Glutamatergic neuron (in vitro differentiated cells): ENCODE results near the gene AHCY. TPM values are rescaled to one million over a fixed set of nuclear protein-coding genes. Genes with fewer than 3 reads are reported as not detected.

ENCODE experiments used
- DNase-seq: peaks from one replicate; pipeline ENCODE4 v3.0.0; 2022
- H3K27ac Mint-ChIP-seq: one replicate; pipeline ENCODE4 v1.8.0; 2020; ENCODE audit warnings: mild to moderate bottlenecking, mixed read lengths, inconsistent platforms; ENCODE audit not compliant: unreplicated experiment
- H3K27me3 Mint-ChIP-seq: one replicate; pipeline ENCODE4 v1.8.0; 2020; ENCODE audit warnings: mild to moderate bottlenecking, moderate library complexity, mixed read lengths, inconsistent platforms; ENCODE audit not compliant: unreplicated experiment
- H3K36me3 Mint-ChIP-seq: one replicate; pipeline ENCODE4 v1.8.0; 2020; ENCODE audit warnings: mild to moderate bottlenecking, mixed read lengths, inconsistent platforms; ENCODE audit not compliant: unreplicated experiment
- H3K4me1 Mint-ChIP-seq: one replicate; pipeline ENCODE4 v1.8.0; 2020; ENCODE audit warnings: mild to moderate bottlenecking, low read depth, mixed read lengths, inconsistent platforms; ENCODE audit not compliant: unreplicated experiment
- H3K4me3 Mint-ChIP-seq: one replicate; pipeline ENCODE4 v1.8.0; 2020; ENCODE audit warnings: mild to moderate bottlenecking, mixed read lengths, inconsistent platforms; ENCODE audit not compliant: unreplicated experiment
- H3K9me3 Mint-ChIP-seq: one replicate; pipeline ENCODE4 v1.8.0; 2020; ENCODE audit warnings: mild to moderate bottlenecking, moderate library complexity, mixed read lengths, inconsistent platforms; ENCODE audit not compliant: unreplicated experiment
- total RNA-seq: library from RNA; stranded (reverse); fragmentation: NEBNext Ultra II Directional; extraction: Animal tissue kit (Norgen Biotek cat#: 25700); gene quantifications from one replicate; pipeline ENCODE4 v1.2.1, GENCODE V29; 2021; ENCODE audit not compliant: unreplicated experiment
- TF ChIP-seq, protein P1 (sequence below): fragments of 200-600 bp; sonication (generic); IDR thresholded peaks from one replicate; pipeline ENCODE4 v1.5.0; 2021; ENCODE audit not compliant: partially characterized antibody, unreplicated experiment

AHCY gene
- total RNA-seq, 1 donor from 2014 or later = 97.9 TPM

DNA sequence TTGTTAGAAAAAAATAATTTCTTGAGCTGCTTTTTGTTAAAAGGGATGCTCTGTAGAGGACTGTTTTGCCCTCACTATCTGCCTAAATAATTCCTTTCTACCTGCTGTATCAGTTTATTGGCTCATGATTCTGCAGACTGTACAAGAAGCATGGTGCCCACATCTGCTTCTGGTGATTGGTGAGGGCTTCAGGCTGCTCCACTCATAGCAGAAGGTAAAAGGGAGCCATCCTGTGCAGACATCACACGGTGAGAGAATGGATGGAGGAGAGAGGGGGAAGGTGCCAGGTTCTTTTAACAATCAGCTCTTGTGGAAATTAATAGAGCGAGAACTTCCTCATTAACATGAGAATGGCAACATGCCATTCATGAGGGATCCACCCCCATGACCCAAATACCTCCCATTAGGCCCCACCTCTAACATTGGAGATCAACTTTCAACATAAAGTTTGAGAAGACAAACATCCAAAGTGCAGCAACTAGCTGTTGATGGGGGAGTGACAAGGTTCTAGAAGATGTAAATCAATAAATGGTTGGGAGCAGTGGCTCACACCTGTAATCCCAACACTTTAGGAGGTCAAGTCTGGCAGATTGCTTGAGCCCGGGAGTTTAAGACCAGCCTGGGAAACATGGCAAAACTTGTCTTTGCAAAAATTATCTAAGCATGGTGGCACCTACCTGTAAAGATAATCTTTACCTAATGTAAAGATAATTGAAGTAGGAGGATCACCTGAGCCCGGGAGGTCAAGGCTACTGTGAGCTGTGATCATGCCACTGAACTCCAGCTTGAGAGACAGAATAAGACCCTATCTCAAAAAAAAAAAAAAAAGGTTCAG, 15.7 kb upstream of the AHCY start:
- Mint-ChIP-seq H3K27ac (no peak overlapping the region), H3K36me3 (peaks cover 7% of the 10 kb centered on the region), H3K27me3 (no peaks in the 10 kb centered on the region), H3K4me1 (no peaks in the 10 kb centered on the region), H3K9me3 (peaks cover 2% of the 10 kb centered on the region), H3K4me3 (no peak overlapping the region)
- DNase-seq = no peak
- TF ChIP-seq, protein P1, sequence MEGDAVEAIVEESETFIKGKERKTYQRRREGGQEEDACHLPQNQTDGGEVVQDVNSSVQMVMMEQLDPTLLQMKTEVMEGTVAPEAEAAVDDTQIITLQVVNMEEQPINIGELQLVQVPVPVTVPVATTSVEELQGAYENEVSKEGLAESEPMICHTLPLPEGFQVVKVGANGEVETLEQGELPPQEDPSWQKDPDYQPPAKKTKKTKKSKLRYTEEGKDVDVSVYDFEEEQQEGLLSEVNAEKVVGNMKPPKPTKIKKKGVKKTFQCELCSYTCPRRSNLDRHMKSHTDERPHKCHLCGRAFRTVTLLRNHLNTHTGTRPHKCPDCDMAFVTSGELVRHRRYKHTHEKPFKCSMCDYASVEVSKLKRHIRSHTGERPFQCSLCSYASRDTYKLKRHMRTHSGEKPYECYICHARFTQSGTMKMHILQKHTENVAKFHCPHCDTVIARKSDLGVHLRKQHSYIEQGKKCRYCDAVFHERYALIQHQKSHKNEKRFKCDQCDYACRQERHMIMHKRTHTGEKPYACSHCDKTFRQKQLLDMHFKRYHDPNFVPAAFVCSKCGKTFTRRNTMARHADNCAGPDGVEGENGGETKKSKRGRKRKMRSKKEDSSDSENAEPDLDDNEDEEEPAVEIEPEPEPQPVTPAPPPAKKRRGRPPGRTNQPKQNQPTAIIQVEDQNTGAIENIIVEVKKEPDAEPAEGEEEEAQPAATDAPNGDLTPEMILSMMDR = no peak

DNA sequence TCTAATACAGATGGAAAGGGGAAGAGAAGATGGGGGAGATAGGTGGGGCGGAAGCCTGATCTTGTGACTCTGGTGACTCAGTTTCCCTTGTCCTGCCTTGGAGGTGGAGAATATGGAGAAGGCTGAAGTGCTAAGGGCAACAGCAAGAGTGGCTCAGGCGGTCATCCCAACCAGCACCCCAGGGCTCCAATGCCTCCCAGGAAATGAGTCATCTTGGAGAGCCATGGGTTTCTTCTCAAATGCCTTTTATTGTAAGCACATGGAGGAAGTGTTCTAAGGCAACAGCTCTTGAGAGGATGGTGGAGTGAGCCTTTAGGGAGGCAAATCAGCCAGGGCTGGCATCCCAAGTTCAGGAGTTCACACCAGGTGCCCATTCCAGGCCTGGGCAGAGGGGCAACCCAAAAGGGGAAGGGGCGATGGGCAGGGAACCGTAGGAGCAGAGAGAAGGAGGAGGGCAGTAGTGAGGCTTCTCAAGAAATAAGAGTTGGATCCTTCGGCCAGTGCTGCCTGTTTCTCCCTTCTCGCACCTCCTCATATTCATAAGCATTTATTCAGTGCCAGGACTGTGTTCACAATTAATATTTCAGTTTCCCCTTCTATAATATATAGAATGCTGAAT, 13.2 kb upstream of the AHCY start:
- H3K9me3 Mint-ChIP-seq = peaks cover 4% of the 10 kb centered on the region
- H3K4me1 Mint-ChIP-seq = peaks cover 1% of the 10 kb centered on the region
- TF ChIP-seq, protein P1 = no peak
- H3K36me3 Mint-ChIP-seq = peaks cover 7% of the 10 kb centered on the region
- no peak for DNase-seq
- no peak overlapping the region for H3K4me3 Mint-ChIP-seq
- no peak overlapping the region for H3K27ac Mint-ChIP-seq
- H3K27me3 Mint-ChIP-seq = peaks cover 3% of the 10 kb centered on the region

DNA sequence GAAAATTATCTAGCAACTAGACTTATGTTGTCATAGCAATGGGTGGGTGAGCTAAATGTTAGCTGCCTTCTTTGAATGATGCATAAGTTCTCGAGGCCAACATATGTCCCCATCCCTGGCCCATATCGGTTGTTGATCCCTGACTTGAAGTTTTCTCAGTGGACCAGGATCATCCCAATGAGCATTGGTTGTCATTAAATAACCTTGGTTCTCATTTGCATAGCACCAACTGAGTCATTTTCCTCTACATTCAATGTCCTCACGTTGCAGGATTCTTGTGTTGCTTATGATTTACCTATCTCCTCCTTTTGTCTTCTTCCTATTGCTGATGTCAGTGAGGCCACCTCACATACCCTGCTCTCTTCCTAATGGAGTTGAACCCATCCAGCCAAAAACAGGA, 12.1 kb upstream of the AHCY start:
- no peak for DNase-seq

DNA sequence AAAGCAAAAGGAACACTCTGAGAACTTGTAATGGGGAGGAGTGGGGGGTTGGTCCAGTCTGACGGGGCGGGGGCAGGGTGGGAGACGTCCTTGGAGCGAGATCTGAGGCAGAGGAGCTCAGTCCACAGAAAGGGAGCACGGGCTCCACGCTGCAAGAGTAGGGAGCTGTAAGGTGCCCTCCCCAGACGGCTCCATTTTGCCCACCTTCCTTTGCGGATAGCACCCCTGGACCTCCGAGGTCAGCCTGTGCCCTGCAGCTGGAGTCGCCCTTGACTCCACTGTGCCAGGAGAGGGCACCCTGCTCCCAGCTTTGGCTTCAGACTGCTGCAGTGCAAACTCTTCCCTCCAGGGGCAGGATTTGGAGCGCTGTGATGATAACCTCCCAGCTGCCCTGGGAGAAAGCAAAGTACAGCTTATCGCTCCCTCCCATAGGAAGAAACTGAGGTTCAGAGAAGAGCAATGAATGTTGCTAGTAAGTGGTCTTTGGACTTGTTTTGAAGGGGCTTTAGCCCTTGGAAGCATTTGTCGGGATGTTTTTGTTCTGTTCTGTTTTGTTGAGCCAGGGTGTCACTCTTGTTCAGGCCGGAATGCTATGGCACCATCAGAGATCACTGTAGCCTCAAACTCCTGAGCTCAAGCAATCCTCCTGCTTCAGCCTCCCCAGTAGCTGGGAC, 9.5 kb upstream of the AHCY start:
- H3K4me1 Mint-ChIP-seq = peaks cover 1% of the 10 kb centered on the region
- no peak overlapping the region for H3K27ac Mint-ChIP-seq
- H3K9me3 Mint-ChIP-seq = peaks cover 2% of the 10 kb centered on the region
- DNase-seq = peak; percentile 92
- H3K27me3 Mint-ChIP-seq = peaks cover 6% of the 10 kb centered on the region
- peaks cover 7% of the 10 kb centered on the region for H3K36me3 Mint-ChIP-seq
- H3K4me3 Mint-ChIP-seq = peak overlapping the region; percentile 34
- TF ChIP-seq, protein P1 = peak; percentile 91

More for the DNA sequence above, 12.1 kb upstream of the AHCY start:
- no peak overlapping the region for H3K27ac Mint-ChIP-seq
- H3K4me3 Mint-ChIP-seq = no peak overlapping the region
- peaks cover 7% of the 10 kb centered on the region for H3K36me3 Mint-ChIP-seq
- TF ChIP-seq, protein P1 = no peak
- peaks cover 3% of the 10 kb centered on the region for H3K27me3 Mint-ChIP-seq
- peaks cover 1% of the 10 kb centered on the region for H3K4me1 Mint-ChIP-seq
- H3K9me3 Mint-ChIP-seq = peaks cover 2% of the 10 kb centered on the region
